ENCODE results near the gene GABBR2. TPM values are rescaled to one million over a fixed set of nuclear protein-coding genes. Genes with fewer than 3 reads are reported as not detected.

Gene GABBR2
- total and polyA plus RNA-seq, 2 of the 8 experiments (the other 6 are each of a cell fraction or from before 2014, with no cell fraction given) = 0.50 to 1.2 TPM

DNA sequence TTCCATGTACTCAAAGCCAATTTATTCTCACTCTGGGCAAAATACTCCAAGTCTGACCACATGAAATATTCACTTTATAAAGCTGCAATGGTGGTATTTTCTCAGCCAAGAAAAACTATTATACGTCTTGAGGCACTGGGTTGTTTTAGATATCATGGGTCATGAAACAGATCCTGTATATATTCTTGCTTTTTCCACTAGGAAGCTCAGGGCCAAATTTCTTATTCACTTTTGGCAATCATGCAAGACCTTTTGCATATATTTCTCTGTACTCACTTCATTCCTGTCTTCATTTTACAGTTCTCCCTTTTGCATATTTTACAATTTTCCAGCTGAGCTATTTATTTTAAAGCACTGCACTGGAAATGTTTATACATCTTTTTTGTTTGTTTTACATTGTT lies 49.8 kb downstream of the GABBR2 start:
- H2BK5ac ChIP-seq (ENCODE audit: low read depth, low read length) = no peak overlapping the region
- no peak for TF ChIP-seq SUZ12 (IDR thresholded peaks at IDR 0.05; ENCODE audit: low read length)
- TF ChIP-seq, protein P1, sequence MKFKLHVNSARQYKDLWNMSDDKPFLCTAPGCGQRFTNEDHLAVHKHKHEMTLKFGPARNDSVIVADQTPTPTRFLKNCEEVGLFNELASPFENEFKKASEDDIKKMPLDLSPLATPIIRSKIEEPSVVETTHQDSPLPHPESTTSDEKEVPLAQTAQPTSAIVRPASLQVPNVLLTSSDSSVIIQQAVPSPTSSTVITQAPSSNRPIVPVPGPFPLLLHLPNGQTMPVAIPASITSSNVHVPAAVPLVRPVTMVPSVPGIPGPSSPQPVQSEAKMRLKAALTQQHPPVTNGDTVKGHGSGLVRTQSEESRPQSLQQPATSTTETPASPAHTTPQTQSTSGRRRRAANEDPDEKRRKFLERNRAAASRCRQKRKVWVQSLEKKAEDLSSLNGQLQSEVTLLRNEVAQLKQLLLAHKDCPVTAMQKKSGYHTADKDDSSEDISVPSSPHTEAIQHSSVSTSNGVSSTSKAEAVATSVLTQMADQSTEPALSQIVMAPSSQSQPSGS (IDR thresholded peaks at IDR 0.05; ENCODE audit: low read length) = no peak
- TF ChIP-seq RFX5 (IDR thresholded peaks at IDR 0.05; ENCODE audit: borderline replicate concordance, low read depth, low read length) = no peak
- no peak for TF ChIP-seq NRF1 (IDR thresholded peaks at IDR 0.05; ENCODE audit: low read depth, low read length)
- no peak for TF ChIP-seq SIN3A (conservative IDR thresholded peaks at IDR 0.05 in 1 of 2, IDR thresholded peaks at IDR 0.05 in 1 of 2; ENCODE audit: low read depth in 1 of 2, low read length in 2 of 2)
- TF ChIP-seq CEBPB (IDR thresholded peaks at IDR 0.05; ENCODE audit: low read depth, low read length) = no peak
- no peak for TF ChIP-seq GTF2F1 (IDR thresholded peaks at IDR 0.05; ENCODE audit: borderline replicate concordance, low read depth, low read length)
- no peak for TF ChIP-seq TAF1 (IDR thresholded peaks at IDR 0.05; ENCODE audit: low read depth, low read length)
- no peak for TF ChIP-seq EP300 (IDR thresholded peaks at IDR 0.05; ENCODE audit: borderline replicate concordance in 1 of 2, low read depth in 2 of 2, low read length in 2 of 2)
- TF ChIP-seq KDM1A (IDR thresholded peaks at IDR 0.05; ENCODE audit: borderline replicate concordance, low read length) = no peak
- TF ChIP-seq PHF8 (conservative IDR thresholded peaks at IDR 0.05; ENCODE audit: low read depth, low read length) = no peak
- no peak for TF ChIP-seq EGR1 (IDR thresholded peaks at IDR 0.05; ENCODE audit: borderline replicate concordance, low read depth, low read length)
- no peak for TF ChIP-seq ASH2L (IDR thresholded peaks at IDR 0.05; ENCODE audit: low read length)
- no peak for TF ChIP-seq POLR2AphosphoS5 (IDR thresholded peaks at IDR 0.05; ENCODE audit: low read depth, low read length)

More for the DNA sequence above, 49.8 kb downstream of the GABBR2 start:
- Histone ChIP-seq H3K4me3 (ENCODE audit: extremely low read depth in 1 of 4, insufficient read depth in 2 of 4, low read depth in 3 of 4, low read length in 4 of 4) (no peak overlapping the region), H3K9me3 (ENCODE audit: insufficient read depth in 2 of 2, low read depth in 1 of 2, low read length in 1 of 2) (no peaks in the 10 kb centered on the region), H3K4me2 (ENCODE audit: insufficient read depth in 1 of 2, low read depth in 2 of 2, low read length in 2 of 2) (no peak overlapping the region), H2BK20ac (ENCODE audit: low read length) (no peak overlapping the region), H2AFZ (ENCODE audit: low read length) (no peak overlapping the region), H2AK5ac (ENCODE audit: low read depth, low read length) (no peak overlapping the region), H2BK12ac (ENCODE audit: low read depth, low read length) (no peak overlapping the region), H3K36me3 (ENCODE audit: control insufficient read depth in 2 of 4, insufficient read depth in 4 of 4, low read length in 3 of 4) (no peaks in the 10 kb centered on the region), H3K18ac (ENCODE audit: extremely low read depth, low read length) (no peak overlapping the region), H3K4me1 (replicated peaks in 1 of 4; ENCODE audit: control insufficient read depth in 3 of 4, insufficient read depth in 4 of 4, low read length in 3 of 4) (no peaks in the 10 kb centered on the region), H4K5ac (ENCODE audit: insufficient read length, low read depth, low read length) (no peak overlapping the region), H3K56ac (replicated peaks; ENCODE audit: insufficient read length, low read depth, low read length) (no peak overlapping the region), H3K79me2 (ENCODE audit: control insufficient read depth in 1 of 2, insufficient read depth in 2 of 2, low read length in 2 of 2) (no peaks in the 10 kb centered on the region), H3K27ac (ENCODE audit: low read depth, low read length) (no peak overlapping the region), H3K27me3 (replicated peaks in 1 of 4; ENCODE audit: control insufficient read depth in 3 of 4, extremely low read depth in 1 of 4, insufficient read depth in 3 of 4, low read length in 3 of 4) (no peaks in the 10 kb centered on the region), H3K79me1 (ENCODE audit: low read depth, low read length) (no peaks in the 10 kb centered on the region), H3K4ac (replicated peaks; ENCODE audit: insufficient read length, low read depth, low read length) (no peak overlapping the region), H3K14ac (ENCODE audit: insufficient read length) (no peak overlapping the region), H4K20me1 (replicated peaks in 1 of 2; ENCODE audit: control insufficient read depth in 1 of 2, insufficient read depth in 2 of 2, low read length in 2 of 2) (no peaks in the 10 kb centered on the region), H2BK15ac (ENCODE audit: low read length) (no peak overlapping the region), H2BK120ac (replicated peaks; ENCODE audit: low read depth, low read length) (no peak overlapping the region), H3K23ac (ENCODE audit: insufficient read length) (no peak overlapping the region), H3K9ac (replicated peaks in 1 of 4; ENCODE audit: extremely low read depth in 1 of 4, low read depth in 3 of 4, low read length in 3 of 4) (no peak overlapping the region), H4K8ac (ENCODE audit: extremely low read depth, insufficient read depth, low read length) (no peak overlapping the region), H4K91ac (replicated peaks; ENCODE audit: insufficient read length, low read length) (no peak overlapping the region), H3K23me2 (ENCODE audit: low read depth, low read length) (no peaks in the 10 kb centered on the region)
- DNase-seq (ENCODE audit: low read depth in 1 of 2, low spot score in 2 of 2) (no peak), FAIRE-seq (no peak)
- ChIA-PET CTCF (ENCODE audit: partially characterized antibody) (no interaction called here), POLR2A (ENCODE audit: partially characterized antibody) (no interaction called here)
- WGBS, 2 experiments (ENCODE audit: extremely low coverage in 1 of 2, insufficient coverage in 1 of 2, insufficient read length in 1 of 2, insufficient replicate concordance in 2 of 2, low coverage in 1 of 2, low lambda C conversion rate in 2 of 2, missing lambda C conversion rate in 1 of 2) = 91% methylated on average over 1 of the region's 1 CpG; no CpG with 5 or more reads in 1 of the 2 experiments

Data from H1 (cell line).